Measurements from ENCODE around the gene ITGA3.

GRCh38 chr17:50137042-50137441 lies 81.1 kb downstream of the ITGA3 start:
- no peak for TF ChIP-seq CTCF (conservative IDR thresholded peaks at IDR 0.05; ENCODE audit: low read length)
- no peak for TF ChIP-seq EZH2phosphoT487 (IDR thresholded peaks at IDR 0.05; ENCODE audit: borderline replicate concordance)
